Measurements from ENCODE around the gene DUSP11.
"Not testable (repeated sequence)": the region's sequence is repeated elsewhere in the genome, so short reads cannot be mapped to it uniquely, and the experiment has no call there.

- not testable (repeated sequence) for TF ChIP-seq ZBTB33 (IDR thresholded peaks at IDR 0.05); CTCF (IDR thresholded peaks at IDR 0.05; ENCODE audit: low read depth, low read length, missing input control); JUND (IDR thresholded peaks at IDR 0.05); MAX (IDR thresholded peaks at IDR 0.05); REST (IDR thresholded peaks at IDR 0.05); TAF1 (conservative IDR thresholded peaks at IDR 0.05); RAD21 (IDR thresholded peaks at IDR 0.05); ATF3 (IDR thresholded peaks at IDR 0.05); EGR1 (IDR thresholded peaks at IDR 0.05; ENCODE audit: low read depth in 2 of 2); RXRA (IDR thresholded peaks at IDR 0.05); YY1 (IDR thresholded peaks at IDR 0.05); SP1 (IDR thresholded peaks at IDR 0.05); GABPA (IDR thresholded peaks at IDR 0.05 in 1 of 2, conservative IDR thresholded peaks at IDR 0.05 in 1 of 2); NR2F2 (IDR thresholded peaks at IDR 0.05)
These were observed 3.5 kb upstream of the DUSP11 start for GRCh38 chr2:73783402-73783801.
